ENCODE results near the gene PRMT7. TPM values are rescaled to one million over a fixed set of nuclear protein-coding genes. Genes with fewer than 3 reads are reported as not detected.

Gene PRMT7
- total RNA-seq, 3 donors from 2014 or later = 31.0 to 42.2 (median 41.0) TPM

DNA sequence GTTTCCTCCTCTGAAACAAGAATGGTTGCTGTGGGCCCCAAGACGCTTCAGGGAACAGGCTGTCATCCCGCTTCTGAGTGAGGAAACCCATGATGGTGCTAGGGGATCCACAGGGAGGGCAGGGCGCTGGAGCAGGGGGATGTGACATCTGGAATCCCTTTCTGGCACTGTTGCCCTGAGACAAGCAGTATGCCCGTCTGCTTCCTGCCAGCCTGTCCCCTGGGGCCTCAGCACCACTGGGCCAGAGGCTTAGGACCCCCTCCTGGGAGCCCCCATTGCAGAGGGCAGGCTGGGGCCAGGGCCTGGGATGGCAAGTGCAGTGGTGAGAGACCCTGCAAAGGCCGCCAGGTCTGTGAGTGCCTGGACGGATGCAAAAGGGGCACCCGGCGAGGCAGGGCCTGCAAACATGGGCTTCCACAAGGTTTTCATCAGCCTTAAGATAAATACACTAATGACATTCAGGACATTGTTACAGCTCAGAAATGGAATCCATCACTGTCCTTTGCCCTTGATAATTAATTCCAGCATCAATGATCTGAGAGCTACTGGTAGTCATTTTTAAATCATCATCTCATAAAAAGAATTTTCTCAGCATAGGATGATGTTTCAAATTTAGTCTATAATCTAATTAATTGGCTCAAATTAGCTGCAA is 51.6 kb downstream of the PRMT7 start:
- H3K9me3 ChIP-seq = no peaks in the 10 kb centered on the region
- no peaks in the 10 kb centered on the region for H3K36me3 ChIP-seq (ENCODE audit: low read depth)
- H3K4me1 ChIP-seq (ENCODE audit: low read depth) = no peaks in the 10 kb centered on the region
- no peak for TF ChIP-seq CTCF (IDR thresholded peaks at IDR 0.05)
- H3K4me3 ChIP-seq = no peak overlapping the region
- DNase-seq (peak in 1 of 3 donors; percentile 45), ATAC-seq (no peak)
- intact Hi-C loops (cut with DNase I, micrococcal nuclease) = no loop called here

DNA sequence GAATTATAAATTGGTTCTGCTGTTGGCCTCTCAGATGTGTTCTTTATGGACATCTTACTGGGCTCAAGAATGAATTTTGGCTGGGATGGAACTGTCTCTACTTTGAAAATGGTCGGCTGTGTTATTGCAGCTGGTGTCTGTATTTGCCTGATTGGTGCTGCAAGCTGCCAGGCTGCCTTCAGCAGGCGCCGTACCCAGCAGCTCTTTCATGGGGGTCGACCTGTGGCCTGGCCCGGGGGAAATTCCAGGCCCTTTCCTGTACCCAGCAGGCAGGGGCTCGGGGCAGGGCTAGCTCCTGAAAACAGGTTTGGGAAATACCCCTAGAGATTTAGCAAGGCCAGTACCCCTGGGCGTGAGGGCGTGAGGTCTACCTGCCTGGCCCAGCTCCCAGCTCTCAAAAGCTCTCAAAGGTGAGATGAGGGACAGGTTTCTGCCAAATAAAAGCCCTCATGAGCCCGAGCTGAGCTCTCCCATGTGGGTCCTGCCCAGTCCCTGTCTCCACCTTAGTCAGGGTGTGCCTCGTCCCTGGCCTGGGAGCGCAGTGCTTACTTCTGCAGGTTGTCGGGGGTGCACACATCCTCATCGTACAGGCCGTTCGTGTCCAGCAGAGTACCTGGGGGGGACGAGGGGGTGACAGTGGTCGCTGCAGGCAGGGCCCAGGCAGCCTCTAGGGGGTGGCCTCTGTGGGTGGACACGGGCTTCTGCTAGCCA is 52.3 kb downstream of the PRMT7 start:
- Histone ChIP-seq H3K9me3 (no peaks in the 10 kb centered on the region), H3K4me3 (no peak overlapping the region), H3K4me1 (ENCODE audit: low read depth) (no peaks in the 10 kb centered on the region), H3K36me3 (ENCODE audit: low read depth) (no peaks in the 10 kb centered on the region)
- DNase-seq = peak in 1 of 3 donors; percentile 44
- no peak for TF ChIP-seq CTCF (IDR thresholded peaks at IDR 0.05)
- intact Hi-C loops (cut with DNase I, micrococcal nuclease) = no loop called here
- no peak for ATAC-seq

DNA sequence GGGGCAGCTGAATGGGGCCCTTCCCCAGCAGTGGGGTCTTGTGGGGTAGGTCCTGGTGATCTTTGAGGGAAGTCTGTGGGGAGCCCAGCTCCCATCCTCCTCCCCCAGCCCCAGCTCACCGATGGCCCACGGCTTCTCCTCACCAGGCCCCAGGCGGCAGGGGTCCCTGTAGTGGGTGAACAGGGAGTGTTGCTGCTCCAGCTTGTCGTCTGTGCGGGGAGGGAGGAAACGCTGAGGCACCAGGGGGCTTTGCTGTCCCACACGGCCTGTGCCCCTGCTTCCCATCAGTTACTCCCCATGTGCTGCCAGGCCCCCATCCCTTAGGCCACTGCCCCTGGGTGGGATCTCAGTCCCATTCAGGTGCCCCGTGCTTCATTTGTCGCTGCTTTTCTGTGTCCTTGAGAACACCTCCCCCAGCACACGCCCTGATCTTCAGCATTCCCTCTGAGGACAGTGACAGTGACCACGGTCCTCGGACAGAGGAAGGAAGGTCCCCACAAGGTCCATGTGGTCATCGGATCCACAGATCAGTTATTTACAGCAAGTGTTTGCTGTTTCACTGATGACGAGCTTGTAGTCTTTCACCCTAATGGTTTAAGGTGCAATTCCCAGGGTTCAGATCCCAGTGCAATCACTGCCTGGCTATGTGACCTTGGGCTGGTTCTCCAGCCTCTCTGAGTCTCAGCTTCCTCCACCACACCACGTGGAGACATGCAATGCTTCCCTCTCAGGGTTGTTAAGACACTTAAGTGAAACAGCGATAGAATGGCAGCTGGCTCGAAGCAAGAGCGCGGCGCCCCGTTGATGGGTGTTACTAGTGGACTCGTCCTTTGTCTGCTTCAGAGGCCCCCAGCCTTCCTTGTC is 53.1 kb downstream of the PRMT7 start:
- no peaks in the 10 kb centered on the region for H3K4me1 ChIP-seq (ENCODE audit: low read depth)
- no peak for ATAC-seq
- intact Hi-C loops (cut with DNase I, micrococcal nuclease) = no loop called here
- no peak overlapping the region for H3K4me3 ChIP-seq
- H3K9me3 ChIP-seq = no peaks in the 10 kb centered on the region
- DNase-seq = peak in 1 of 3 donors; percentile 48
- no peaks in the 10 kb centered on the region for H3K36me3 ChIP-seq (ENCODE audit: low read depth)
- TF ChIP-seq CTCF (IDR thresholded peaks at IDR 0.05) = no peak

- no peaks in the 10 kb centered on the region for H3K9me3 ChIP-seq
- H3K36me3 ChIP-seq (ENCODE audit: low read depth) = no peaks in the 10 kb centered on the region
- no peak overlapping the region for H3K4me3 ChIP-seq
- DNase-seq (peak in 1 of 3 donors; percentile 44), ATAC-seq (no peak)
- intact Hi-C loops (cut with DNase I, micrococcal nuclease) = no loop called here
- H3K4me1 ChIP-seq (ENCODE audit: low read depth) = no peaks in the 10 kb centered on the region
- TF ChIP-seq CTCF (IDR thresholded peaks at IDR 0.05) = no peak
Observed at GRCh38 chr16:68364561-68364998, 53.8 kb downstream of the PRMT7 start.

GRCh38 chr16:68365167-68365817 is 54.5 kb downstream of the PRMT7 start:
- ATAC-seq = peak; percentile 3
- H3K4me1 ChIP-seq (ENCODE audit: low read depth) = peaks cover 3% of the 10 kb centered on the region

More at GRCh38 chr16:68365167-68365817, 54.5 kb downstream of the PRMT7 start:
- intact Hi-C loops (cut with DNase I, micrococcal nuclease) = no loop called here
- no peak overlapping the region for H3K4me3 ChIP-seq
- TF ChIP-seq CTCF (IDR thresholded peaks at IDR 0.05) = no peak
- H3K9me3 ChIP-seq = no peaks in the 10 kb centered on the region
- peak in 1 of 3 donors; percentile 60 for DNase-seq
- H3K36me3 ChIP-seq (ENCODE audit: low read depth) = no peaks in the 10 kb centered on the region

Measured in mucosa of descending colon (tissue), 3 donors.